Lower leg skin (tissue), 4 donors: Measurements from ENCODE around the gene MEIKIN. TPM values are rescaled to one million over a fixed set of nuclear protein-coding genes. Genes with fewer than 3 reads are reported as not detected.

ENCODE experiments used
- DNase-seq, 2 donors: peaks; one replicate each; pipeline ENCODE4 v3.0.0-alpha.2; 2019; ENCODE audit warnings: low spot score in 2 of 2
- H3K4me3 ChIP-seq: fragments of 200-600 bp; sonication (generic); 2 replicates; pipeline ENCODE4 v1.5.1; 2017; ENCODE audit warnings: mild to moderate bottlenecking, low read depth; ENCODE audit not compliant: poor library complexity, severe bottlenecking
- POLR2A ChIP-seq, 2 donors: fragments of 450-650 bp; IDR thresholded peaks; one replicate each; pipeline ENCODE4 v1.6.1; 2016 to 2017; ENCODE audit warnings: antibody characterized with exemption in 2 of 2, mild to moderate bottlenecking in 1 of 2, moderate library complexity in 1 of 2
- WGBS, 2 donors: methylation state at CpG; one replicate each; pipeline ENCODE4 v1.1.5; 2018; 5-methylcytosine and 5-hydroxymethylcytosine counted together
- intact Hi-C: fragments of 100-400 bp; cut with DNase I; formaldehyde crosslinking; loops from one replicate; pipeline ENCODE4 v1.15.0; 2023; ENCODE audit warnings: low total_unique reads
- total RNA-seq, 4 donors: library from RNA; depleted of rRNA; stranded (reverse); fragments of >200 nt; gene quantifications; one replicate each; pipeline ENCODE4 v1.1.0, GENCODE V29; 2016
- TF ChIP-seq, protein P1 (sequence below), 3 donors: fragments of 450-650 bp; IDR thresholded peaks; one replicate each; pipeline ENCODE4 v1.5.1; 2016; ENCODE audit warnings: antibody characterized with exemption in 3 of 3, mild to moderate bottlenecking in 3 of 3, moderate library complexity in 2 of 3

The MEIKIN gene
- total RNA-seq, 4 donors from 2014 or later = not detected

DNA sequence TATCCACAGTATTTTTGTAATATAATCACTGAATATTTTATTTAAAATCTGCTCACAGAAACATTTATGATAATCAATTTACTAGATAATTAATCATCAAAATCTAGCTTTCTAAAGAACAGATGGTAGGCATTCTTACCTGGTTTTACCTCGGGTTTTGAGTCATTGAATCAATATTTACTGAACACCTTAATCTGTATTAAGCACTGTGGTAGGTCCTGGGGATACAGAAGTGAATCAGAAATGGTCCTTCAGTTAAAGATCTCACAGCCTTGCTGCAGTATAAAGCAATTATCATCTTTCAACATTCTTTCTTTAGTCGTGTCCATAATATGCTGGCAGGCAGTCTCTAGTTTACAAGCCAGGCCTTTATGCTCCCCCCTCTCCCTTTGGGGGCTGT is 2.0 kb upstream of the MEIKIN start:
- TF ChIP-seq, protein P1, sequence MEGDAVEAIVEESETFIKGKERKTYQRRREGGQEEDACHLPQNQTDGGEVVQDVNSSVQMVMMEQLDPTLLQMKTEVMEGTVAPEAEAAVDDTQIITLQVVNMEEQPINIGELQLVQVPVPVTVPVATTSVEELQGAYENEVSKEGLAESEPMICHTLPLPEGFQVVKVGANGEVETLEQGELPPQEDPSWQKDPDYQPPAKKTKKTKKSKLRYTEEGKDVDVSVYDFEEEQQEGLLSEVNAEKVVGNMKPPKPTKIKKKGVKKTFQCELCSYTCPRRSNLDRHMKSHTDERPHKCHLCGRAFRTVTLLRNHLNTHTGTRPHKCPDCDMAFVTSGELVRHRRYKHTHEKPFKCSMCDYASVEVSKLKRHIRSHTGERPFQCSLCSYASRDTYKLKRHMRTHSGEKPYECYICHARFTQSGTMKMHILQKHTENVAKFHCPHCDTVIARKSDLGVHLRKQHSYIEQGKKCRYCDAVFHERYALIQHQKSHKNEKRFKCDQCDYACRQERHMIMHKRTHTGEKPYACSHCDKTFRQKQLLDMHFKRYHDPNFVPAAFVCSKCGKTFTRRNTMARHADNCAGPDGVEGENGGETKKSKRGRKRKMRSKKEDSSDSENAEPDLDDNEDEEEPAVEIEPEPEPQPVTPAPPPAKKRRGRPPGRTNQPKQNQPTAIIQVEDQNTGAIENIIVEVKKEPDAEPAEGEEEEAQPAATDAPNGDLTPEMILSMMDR (IDR thresholded peaks at IDR 0.05) = no peak
- no peak for TF ChIP-seq POLR2A (IDR thresholded peaks at IDR 0.05)
- H3K4me3 ChIP-seq = no peak overlapping the region
- DNase-seq = no peak
- 52 to 53% methylated on average over 2 of the region's 2 CpGs for WGBS, 2 donors
- intact Hi-C loops = no loop called here

DNA sequence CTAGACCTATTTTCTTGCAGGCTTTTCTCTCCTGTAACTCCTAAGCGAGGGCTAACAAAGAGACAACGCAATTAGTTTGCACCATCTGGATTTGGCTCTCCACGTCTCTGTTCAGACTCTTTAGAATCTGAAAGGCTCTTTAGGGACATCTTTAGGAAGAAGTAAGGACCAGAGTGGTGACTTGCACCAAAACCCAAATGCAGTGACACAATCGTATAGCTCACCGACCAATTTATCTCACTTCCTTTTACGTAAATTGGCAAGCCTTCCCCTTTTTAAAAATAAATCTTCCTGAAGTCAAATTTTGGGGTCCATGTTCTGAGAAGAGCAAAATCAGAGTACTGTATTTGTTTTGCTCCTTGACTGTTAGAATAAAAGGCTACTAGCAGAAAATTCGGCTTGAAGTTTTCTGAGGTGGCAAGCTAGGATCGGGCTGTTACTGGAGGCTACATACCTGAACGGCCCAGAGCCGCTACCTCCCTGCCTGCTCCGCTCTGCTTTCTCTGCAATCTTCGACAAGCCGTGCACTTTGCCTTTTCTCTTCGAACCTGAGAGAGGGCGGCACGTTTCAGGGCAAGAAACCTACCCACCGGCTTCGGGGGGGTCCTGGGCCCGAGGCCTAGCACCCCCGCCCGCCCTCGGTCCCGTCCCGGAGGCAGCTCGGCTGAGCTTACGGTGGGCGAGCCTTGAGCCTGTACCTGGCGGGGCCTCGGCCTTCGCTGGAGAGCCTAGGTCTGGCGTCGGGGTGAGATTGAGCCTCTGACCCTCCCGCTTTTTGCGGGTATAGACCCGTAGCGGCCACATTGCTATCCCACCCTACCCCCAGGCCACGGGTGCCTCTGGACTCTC is 537 bp downstream of the MEIKIN start:
- TF ChIP-seq, protein P1 (IDR thresholded peaks at IDR 0.05) = no peak
- no peak for TF ChIP-seq POLR2A (IDR thresholded peaks at IDR 0.05)
- intact Hi-C loops = no loop called here
- DNase-seq = no peak
- WGBS, 2 donors = 81 to 83% methylated on average over 21 to 26 of the region's 37 CpGs
- no peak overlapping the region for H3K4me3 ChIP-seq

DNA sequence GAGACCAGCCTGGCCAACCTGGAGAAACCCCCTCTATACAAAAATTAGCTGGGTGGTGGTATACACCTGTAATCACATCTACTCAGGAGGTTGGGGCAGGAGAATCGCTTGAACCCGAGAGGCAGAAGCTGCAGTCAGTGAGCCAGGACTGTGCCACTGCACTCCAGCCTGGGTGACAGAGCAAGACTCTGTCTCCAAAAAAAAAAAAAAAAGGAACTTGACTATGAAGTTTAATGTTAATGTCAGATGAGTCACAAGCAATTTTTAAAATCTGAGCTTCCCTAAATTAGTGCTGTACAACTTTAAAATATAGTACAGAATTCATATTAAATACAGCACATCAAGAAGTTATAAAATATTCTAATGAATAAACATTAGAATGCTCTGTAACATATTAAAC is 1.5 kb downstream of the MEIKIN start:
- intact Hi-C loops = no loop called here
- no peak overlapping the region for H3K4me3 ChIP-seq
- TF ChIP-seq, protein P1 (IDR thresholded peaks at IDR 0.05) = no peak
- TF ChIP-seq POLR2A (IDR thresholded peaks at IDR 0.05) = no peak
- WGBS, 2 donors = 77 to 82% methylated on average over 2 of the region's 2 CpGs
- no peak for DNase-seq

DNA sequence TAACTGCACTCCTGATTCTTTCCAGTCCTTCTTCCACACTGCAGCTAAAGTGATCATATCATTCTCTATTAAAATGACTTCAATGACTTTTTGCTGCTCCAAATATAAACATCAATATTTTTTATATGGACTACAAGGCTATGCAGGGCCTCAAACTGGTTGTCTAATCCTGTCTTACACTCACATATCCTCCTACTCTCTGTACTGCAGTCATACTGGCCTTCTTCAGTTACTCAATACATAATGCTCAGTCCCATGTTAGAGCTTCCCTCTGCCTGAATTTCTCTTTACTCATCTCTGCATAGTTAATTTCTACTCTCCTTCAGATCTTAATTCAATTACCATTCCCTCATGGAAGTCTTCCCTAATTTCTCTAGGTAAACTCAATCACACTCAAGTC is 3.4 kb downstream of the MEIKIN start:
- intact Hi-C loops = no loop called here
- H3K4me3 ChIP-seq = no peak overlapping the region
- no peak for DNase-seq
- TF ChIP-seq, protein P1 (IDR thresholded peaks at IDR 0.05) = no peak
- no peak for TF ChIP-seq POLR2A (IDR thresholded peaks at IDR 0.05)

DNA sequence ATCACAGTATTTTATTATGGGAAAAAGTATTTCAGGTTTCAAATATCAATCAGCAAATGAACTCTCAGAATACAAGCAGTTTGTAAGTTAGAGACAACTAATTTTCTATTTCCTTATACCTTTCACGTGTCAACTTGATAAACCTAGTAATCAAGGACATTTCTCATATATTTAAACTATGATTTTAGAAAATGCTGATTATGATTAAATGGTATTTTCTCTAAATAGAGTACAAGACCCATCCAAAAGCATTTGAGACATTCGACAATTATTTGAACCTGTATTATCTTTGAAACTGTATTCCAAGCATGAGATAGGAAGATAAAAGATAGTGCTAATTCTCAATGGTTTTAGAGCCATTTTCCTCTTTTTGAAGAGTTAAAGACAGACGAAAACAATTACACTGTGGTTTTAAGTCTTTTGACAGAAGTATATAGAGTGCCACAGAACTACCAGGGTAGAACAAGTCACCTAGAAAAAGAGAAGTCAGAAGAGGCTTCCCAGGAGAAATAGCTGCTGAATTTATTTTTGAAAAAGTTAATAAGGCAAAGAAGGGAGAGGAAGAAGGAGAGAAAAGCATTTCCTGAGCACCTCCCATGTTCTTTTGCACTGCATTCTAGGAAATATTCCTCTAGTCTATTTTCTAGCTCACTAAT is 5.6 kb downstream of the MEIKIN start:
- intact Hi-C loops = no loop called here
- 55 to 73% methylated on average over 3 of the region's 3 CpGs for WGBS, 2 donors
- H3K4me3 ChIP-seq = no peak overlapping the region
- DNase-seq = no peak
- no peak for TF ChIP-seq POLR2A (IDR thresholded peaks at IDR 0.05)
- TF ChIP-seq, protein P1 (IDR thresholded peaks at IDR 0.05) = no peak
